K562 (cell line): ENCODE data around the gene LENEP. TPM values are rescaled to one million over a fixed set of nuclear protein-coding genes. Genes with fewer than 3 reads are reported as not detected.

Experiments
- KLF10 ChIP-seq: fragments of 250-450 bp; sonication (Bioruptor Pico); IDR thresholded peaks from 2 replicates; pipeline ENCODE4 v1.6.1; 2021; ENCODE audit warnings: matching md5 sums
- POU5F1 ChIP-seq: fragments of 150-350 bp; IDR thresholded peaks from 2 replicates; pipeline ENCODE4 v1.6.1; 2014; ENCODE audit warnings: borderline replicate concordance, low read length, low read depth, mild to moderate bottlenecking; ENCODE audit not compliant: partially characterized antibody
- PPARD ChIP-seq: fragments of 250-450 bp; sonication (Bioruptor Pico); IDR thresholded peaks from 2 replicates; pipeline ENCODE4 v1.8.0; 2022; ENCODE audit warnings: inconsistent platforms, mild to moderate bottlenecking, moderate library complexity
- WHSC1 ChIP-seq: IDR thresholded peaks from one replicate; pipeline ENCODE4 v1.6.1; 2012; ENCODE audit warnings: low read length, control low read depth, inconsistent platforms
- polyA plus RNA-seq, 8 experiments: library from polyadenylated mRNA; depleted of rRNA in 4 of 8; stranded (reverse) in 5 of 8; unstranded in 3 of 8; fragments of >200 nt; fragmentation: Nextera tagmentation in 2 of 8; fragmentation: Illumina TruSeq in 1 of 8; extraction: Ambion mirVana in 2 of 8; extraction: Trizol in 1 of 8; gene quantifications; 2 replicates each; pipeline versions ENCODE4 v1.2.1 to v1.2.3, GENCODE V29; 2011 to 2014; ENCODE audit warnings: inconsistent platforms in 1 of 8, missing spikeins in 1 of 8
- total RNA-seq, 7 experiments: library from RNA; depleted of rRNA in 6 of 7; stranded (reverse); fragments of >200 nt in 6 of 7; fragmentation: Illumina TruSeq in 2 of 7; extraction: Trizol in 2 of 7; gene quantifications; 2 replicates each; pipeline versions ENCODE4 v1.2.1 to v1.2.3, GENCODE V29; 2011 to 2021; ENCODE audit warnings: low replicate concordance in 1 of 7
- TF ChIP-seq, protein P1 (sequence below), 2 experiments: fragments of 450-650 bp in 1 of 2; sonication (generic) in 1 of 2; formaldehyde crosslinking in 1 of 2; IDR thresholded peaks; 2 replicates each; pipeline versions ENCODE4 v1.7.1 to v1.9.0; 2016 to 2022; ENCODE audit warnings: inconsistent platforms in 1 of 2, mild to moderate bottlenecking in 1 of 2, missing genetic modification reagents in 1 of 2
- TF ChIP-seq, protein P2 (sequence below): fragments of 250-450 bp; sonication (Bioruptor Pico); IDR thresholded peaks from 2 replicates; pipeline ENCODE4 v1.9.0; 2021; ENCODE audit warnings: mild to moderate bottlenecking, inconsistent platforms
- TF ChIP-seq, protein P3 (sequence below), 3 experiments: IDR thresholded peaks in 2 of 3; conservative IDR thresholded peaks in 1 of 3; 2 replicates each; pipeline ENCODE4 v1.5.1; 2011 to 2012; ENCODE audit warnings: low read length in 3 of 3, mild to moderate bottlenecking in 3 of 3, control low read depth in 2 of 3, improper control_type of control experiment in 1 of 3, inconsistent platforms in 1 of 3, low read depth in 1 of 3, mixed read lengths in 1 of 3, moderate library complexity in 1 of 3; ENCODE audit not compliant: insufficient read depth in 2 of 3
- TF ChIP-seq, protein P4 (sequence below): fragments of 250-450 bp; sonication (Bioruptor Pico); IDR thresholded peaks from 2 replicates; pipeline ENCODE4 v1.8.0; 2022; ENCODE audit warnings: moderate library complexity, mild to moderate bottlenecking, inconsistent platforms

LENEP gene
- total and polyA plus RNA-seq, 9 of the 15 experiments (the other 6 are each of a cell fraction or from before 2014, with no cell fraction given), result 0.23 to 0.87 (median 0.67) TPM; not detected in 5

DNA sequence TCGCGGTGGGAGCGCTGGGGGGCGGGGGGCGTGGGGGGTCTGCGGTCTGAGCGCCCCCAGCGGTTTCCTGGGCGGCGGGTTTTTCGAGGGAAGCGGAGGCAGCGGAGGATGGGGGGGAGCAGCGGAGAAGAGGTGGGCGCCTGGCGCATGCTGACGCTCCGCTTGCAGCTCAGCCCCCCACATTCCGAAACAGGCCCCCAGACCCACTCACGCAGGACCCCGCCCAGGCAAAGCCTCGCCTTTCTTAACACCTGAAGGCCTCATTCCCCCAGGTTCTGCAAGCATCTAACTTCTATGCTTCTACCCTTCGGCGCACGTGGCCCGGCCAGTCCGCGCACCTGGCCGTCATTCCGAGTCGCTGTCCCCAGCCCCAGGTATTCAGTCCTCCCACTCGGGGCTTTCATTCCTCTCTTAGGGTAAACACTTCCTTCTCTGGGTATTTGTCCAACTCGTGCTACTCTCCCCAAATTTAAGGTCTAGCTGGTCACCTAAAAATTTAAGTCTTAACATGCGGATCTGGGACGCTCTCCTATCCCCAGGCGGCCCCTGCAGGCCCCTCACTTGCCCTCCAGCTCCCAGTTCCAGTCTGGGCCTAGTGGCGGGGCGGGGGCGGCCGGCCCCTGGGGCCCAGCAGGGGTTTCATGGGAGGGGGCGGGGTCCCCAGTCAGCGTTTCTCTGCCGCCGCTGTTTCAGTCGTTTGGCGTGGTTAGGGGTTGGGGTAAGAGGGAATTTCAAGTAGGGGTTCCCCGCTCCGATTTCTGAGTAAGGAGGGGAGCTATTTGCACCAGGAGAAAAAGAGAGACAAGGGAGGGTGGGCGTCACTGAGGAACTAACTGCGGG lies 6.4 kb downstream of the LENEP start (continued):
- TF ChIP-seq, protein P1, sequence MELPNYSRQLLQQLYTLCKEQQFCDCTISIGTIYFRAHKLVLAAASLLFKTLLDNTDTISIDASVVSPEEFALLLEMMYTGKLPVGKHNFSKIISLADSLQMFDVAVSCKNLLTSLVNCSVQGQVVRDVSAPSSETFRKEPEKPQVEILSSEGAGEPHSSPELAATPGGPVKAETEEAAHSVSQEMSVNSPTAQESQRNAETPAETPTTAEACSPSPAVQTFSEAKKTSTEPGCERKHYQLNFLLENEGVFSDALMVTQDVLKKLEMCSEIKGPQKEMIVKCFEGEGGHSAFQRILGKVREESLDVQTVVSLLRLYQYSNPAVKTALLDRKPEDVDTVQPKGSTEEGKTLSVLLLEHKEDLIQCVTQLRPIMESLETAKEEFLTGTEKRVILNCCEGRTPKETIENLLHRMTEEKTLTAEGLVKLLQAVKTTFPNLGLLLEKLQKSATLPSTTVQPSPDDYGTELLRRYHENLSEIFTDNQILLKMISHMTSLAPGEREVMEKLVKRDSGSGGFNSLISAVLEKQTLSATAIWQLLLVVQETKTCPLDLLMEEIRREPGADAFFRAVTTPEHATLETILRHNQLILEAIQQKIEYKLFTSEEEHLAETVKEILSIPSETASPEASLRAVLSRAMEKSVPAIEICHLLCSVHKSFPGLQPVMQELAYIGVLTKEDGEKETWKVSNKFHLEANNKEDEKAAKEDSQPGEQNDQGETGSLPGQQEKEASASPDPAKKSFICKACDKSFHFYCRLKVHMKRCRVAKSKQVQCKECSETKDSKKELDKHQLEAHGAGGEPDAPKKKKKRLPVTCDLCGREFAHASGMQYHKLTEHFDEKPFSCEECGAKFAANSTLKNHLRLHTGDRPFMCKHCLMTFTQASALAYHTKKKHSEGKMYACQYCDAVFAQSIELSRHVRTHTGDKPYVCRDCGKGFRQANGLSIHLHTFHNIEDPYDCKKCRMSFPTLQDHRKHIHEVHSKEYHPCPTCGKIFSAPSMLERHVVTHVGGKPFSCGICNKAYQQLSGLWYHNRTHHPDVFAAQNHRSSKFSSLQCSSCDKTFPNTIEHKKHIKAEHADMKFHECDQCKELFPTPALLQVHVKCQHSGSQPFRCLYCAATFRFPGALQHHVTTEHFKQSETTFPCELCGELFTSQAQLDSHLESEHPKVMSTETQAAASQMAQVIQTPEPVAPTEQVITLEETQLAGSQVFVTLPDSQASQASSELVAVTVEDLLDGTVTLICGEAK (IDR thresholded peaks at IDR 0.05), result 0 out of 2 replicates have a peak, but pooled peaks have one; percentile 31
- TF ChIP-seq, protein P1 (CRISPR knock-in tag; IDR thresholded peaks at IDR 0.05), result no peak
- TF ChIP-seq PPARD, result no peak
- TF ChIP-seq WHSC1, result no peak
- TF ChIP-seq, protein P2, sequence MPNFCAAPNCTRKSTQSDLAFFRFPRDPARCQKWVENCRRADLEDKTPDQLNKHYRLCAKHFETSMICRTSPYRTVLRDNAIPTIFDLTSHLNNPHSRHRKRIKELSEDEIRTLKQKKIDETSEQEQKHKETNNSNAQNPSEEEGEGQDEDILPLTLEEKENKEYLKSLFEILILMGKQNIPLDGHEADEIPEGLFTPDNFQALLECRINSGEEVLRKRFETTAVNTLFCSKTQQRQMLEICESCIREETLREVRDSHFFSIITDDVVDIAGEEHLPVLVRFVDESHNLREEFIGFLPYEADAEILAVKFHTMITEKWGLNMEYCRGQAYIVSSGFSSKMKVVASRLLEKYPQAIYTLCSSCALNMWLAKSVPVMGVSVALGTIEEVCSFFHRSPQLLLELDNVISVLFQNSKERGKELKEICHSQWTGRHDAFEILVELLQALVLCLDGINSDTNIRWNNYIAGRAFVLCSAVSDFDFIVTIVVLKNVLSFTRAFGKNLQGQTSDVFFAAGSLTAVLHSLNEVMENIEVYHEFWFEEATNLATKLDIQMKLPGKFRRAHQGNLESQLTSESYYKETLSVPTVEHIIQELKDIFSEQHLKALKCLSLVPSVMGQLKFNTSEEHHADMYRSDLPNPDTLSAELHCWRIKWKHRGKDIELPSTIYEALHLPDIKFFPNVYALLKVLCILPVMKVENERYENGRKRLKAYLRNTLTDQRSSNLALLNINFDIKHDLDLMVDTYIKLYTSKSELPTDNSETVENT (CRISPR knock-in tag), result no peak
- no peak for TF ChIP-seq POU5F1
- TF ChIP-seq, protein P3, sequence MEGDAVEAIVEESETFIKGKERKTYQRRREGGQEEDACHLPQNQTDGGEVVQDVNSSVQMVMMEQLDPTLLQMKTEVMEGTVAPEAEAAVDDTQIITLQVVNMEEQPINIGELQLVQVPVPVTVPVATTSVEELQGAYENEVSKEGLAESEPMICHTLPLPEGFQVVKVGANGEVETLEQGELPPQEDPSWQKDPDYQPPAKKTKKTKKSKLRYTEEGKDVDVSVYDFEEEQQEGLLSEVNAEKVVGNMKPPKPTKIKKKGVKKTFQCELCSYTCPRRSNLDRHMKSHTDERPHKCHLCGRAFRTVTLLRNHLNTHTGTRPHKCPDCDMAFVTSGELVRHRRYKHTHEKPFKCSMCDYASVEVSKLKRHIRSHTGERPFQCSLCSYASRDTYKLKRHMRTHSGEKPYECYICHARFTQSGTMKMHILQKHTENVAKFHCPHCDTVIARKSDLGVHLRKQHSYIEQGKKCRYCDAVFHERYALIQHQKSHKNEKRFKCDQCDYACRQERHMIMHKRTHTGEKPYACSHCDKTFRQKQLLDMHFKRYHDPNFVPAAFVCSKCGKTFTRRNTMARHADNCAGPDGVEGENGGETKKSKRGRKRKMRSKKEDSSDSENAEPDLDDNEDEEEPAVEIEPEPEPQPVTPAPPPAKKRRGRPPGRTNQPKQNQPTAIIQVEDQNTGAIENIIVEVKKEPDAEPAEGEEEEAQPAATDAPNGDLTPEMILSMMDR (IDR thresholded peaks at IDR 0.05 in 2 of 3, conservative IDR thresholded peaks at IDR 0.05 in 1 of 3; ENCODE audit: insufficient read depth in 2 of 3, low read depth in 1 of 3, low read length in 3 of 3), result peak in 1 of 3 experiments; percentile 18; a peak in 1 of 6 replicates
- no peak for TF ChIP-seq KLF10 (CRISPR knock-in tag)
- TF ChIP-seq, protein P4, sequence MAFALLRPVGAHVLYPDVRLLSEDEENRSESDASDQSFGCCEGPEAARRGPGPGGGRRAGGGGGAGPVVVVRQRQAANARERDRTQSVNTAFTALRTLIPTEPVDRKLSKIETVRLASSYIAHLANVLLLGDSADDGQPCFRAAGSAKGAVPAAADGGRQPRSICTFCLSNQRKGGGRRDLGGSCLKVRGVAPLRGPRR (CRISPR knock-in tag), result no peak
